ENCODE measurements around the gene CNTRL.

DNA sequence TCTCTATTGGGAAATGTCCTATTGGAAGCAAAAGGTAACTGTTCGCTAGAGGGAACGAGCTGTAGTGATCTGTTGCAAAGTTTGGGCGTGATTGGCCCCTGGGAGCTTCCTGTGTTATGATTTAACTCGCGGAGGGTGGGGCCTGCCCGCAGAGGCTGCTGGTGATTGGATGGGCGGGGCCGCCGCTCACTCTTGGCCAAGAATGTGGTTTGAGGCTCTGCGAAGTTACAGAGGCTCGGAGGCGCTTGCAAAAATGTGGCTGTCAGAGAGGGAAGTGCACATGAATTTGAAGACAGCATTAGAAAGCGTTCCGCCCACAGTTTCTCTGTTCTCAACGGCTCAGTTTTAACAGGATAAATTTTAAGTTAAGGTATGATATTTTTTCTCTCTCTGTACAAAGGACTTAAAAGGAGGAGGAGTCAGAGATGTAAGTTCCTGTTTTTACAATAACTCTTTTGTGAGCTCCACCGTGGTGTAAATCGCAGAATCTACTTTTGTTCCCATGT, 46.9 kb downstream of the CNTRL start:
- TF ChIP-seq POLR2AphosphoS5 (IDR thresholded peaks at IDR 0.05; ENCODE audit: borderline replicate concordance, low read depth, low read length) (peak; percentile 70; the same call in 1 of the 2 replicates), EZH2 (IDR thresholded peaks at IDR 0.05) (no peak)
